Measurements from ENCODE around the gene FLCN.

DNA sequence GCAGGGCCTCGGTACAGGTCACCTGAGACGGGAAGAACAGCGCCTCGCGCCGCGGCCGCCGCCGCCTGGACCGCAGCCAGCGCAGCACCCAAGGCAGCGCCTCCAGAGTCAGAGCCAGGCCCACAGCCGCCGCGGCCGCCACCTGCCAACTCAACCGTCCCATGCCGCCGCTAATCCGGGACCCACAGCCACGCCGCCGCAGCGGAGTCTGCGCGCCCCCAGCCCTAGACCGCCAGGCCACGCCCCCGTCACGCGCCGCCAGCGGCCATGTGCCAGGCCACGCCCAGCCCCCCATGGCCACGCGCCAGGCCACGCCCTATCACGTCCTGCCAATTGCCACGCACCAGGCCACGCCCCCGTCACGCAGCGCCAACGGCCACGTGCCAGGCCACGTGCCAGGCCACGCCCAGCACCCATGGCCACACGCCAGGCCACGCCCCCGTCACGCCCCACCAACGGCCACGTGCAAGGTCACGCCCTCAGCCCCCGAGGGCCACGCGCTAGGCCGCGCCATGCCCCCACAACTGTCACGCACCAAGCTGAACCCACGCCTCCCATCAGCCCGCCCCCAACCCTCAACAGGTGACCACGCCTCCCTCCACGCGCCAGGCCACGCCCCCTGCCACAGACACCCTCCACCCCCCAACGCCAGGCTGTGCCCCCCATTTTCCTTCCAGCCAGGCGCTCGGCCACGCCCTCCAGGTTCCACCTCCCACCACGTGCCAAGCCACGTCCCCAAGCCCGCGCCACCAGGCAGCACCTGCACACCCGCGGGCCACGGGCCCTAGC lies 30.6 kb downstream of the FLCN start, which contains the start of gene PLD6:
- TF ChIP-seq, protein P1, sequence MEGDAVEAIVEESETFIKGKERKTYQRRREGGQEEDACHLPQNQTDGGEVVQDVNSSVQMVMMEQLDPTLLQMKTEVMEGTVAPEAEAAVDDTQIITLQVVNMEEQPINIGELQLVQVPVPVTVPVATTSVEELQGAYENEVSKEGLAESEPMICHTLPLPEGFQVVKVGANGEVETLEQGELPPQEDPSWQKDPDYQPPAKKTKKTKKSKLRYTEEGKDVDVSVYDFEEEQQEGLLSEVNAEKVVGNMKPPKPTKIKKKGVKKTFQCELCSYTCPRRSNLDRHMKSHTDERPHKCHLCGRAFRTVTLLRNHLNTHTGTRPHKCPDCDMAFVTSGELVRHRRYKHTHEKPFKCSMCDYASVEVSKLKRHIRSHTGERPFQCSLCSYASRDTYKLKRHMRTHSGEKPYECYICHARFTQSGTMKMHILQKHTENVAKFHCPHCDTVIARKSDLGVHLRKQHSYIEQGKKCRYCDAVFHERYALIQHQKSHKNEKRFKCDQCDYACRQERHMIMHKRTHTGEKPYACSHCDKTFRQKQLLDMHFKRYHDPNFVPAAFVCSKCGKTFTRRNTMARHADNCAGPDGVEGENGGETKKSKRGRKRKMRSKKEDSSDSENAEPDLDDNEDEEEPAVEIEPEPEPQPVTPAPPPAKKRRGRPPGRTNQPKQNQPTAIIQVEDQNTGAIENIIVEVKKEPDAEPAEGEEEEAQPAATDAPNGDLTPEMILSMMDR (IDR thresholded peaks at IDR 0.05), result no peak
- no peak for TF ChIP-seq POLR2A (IDR thresholded peaks at IDR 0.05)

All from lower leg skin (tissue), 3 donors.